HG03066 (cell line): Measurements from ENCODE around the gene TMEM258.

Experiments
- ATAC-seq: cut with Tn5 transposase; IDR thresholded peaks from one replicate; pipeline ENCODE4 v1.9.1; 2021; ENCODE audit warnings: low read depth; ENCODE audit not compliant: unreplicated experiment

TMEM258 gene

DNA sequence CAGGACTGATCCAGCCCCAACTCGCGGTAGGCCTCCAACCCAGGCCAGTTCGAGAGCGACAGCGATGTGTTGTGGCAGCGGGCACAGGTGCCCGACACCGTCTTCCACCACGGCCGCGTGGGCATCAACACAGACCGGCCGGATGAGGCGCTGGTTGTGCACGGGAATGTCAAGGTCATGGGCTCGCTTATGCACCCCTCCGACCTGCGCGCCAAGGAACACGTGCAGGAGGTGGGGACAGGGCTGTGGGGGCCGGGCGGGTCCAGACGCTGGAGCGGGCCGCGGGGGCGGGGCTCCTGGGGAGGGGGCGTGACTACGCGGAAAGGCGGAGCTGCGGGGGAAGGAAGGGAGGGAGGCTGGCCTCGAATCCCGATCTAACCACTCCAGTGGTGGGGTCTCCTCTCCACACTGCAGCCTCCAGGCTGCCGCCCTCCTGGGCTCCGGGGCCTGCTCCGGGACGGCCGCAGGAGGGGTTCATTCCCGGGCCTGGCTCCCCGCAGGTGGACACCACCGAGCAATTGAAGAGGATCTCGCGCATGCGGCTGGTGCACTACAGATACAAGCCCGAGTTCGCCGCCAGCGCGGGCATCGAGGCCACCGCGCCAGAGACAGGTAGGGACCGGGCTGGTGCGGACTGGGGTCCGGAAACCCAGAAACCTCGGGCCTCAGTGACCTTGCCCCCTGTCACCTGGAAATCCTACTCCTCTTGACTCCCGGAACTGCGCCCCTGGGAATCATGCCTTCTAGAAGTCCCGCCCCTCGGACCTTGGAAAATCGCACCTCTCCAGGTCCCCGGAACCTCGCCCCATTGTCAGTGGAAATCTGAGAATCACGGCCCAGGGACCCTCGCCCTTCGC is 14.9 kb downstream of the TMEM258 start:
- ATAC-seq = no peak

DNA sequence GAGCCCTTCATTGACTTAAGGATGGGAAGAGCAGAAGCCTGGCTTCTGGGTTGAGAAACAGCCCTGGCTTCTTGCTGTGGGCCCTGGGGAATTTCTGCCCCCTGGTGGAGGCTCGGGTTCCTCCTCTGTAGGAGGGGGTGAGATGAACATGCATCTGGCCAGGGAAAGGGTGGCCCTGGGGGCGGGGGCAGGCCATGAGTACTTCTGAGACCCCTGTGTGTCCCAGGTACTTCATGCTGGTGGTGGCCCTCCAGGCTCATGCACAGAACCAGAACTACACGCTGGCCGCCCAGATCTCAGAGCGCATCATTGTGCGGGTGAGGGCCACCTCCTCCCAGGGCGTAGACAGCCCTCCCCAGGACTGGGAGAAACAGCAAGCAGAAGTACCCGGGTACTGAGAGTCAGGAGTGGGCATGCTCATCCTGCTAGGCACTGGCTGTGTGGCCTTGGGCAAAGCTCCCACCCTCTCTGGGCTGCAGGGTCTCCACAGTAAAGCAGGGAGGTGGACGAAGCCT is 15.8 kb downstream of the TMEM258 start:
- no peak for ATAC-seq

DNA sequence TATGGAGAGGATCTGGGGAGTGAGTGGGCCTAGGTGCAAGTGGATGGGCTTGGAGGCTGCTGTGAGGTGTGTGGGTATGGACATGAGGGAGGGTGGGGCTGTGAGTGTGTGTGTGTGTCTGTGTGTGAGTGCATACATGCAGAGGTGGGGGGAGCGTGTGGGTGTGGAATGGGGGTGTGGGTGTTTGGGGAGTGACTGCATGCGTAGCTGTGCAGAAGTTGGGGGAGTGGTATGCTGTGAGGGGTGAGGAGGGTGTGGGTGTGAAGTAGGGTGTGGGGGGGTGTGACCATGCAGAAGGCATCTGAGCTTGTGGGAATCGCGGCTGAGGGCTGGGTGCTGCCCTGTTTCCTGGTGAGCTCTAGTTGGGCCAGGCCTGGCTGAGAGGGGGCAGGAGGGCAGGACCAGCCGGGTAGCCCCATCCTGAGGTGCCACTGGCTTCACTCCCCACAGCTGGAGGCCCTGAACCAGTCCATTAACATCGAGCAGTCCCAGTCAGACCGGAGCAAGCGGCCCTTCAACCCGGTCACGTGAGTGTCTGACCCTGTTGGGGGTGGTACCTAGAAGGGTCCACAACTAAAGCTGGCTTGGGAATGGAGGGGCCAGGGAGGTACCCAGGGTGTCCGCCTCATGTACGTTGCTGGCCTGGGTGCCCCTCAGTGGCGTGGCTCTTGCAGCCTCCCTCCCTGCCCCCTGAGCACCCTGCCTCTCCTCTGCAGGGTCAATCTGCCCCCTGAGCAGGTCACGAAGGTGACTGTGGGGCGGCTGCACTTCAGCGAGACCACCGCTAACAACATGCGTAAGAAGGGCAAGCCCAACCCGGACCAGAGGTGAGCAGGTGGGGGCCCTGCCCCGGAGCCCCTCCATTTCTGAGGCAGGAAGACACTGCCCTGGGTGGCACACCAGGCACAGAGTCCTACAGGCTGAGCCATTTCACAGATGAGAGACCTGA is 16.5 kb downstream of the TMEM258 start:
- no peak for ATAC-seq

DNA sequence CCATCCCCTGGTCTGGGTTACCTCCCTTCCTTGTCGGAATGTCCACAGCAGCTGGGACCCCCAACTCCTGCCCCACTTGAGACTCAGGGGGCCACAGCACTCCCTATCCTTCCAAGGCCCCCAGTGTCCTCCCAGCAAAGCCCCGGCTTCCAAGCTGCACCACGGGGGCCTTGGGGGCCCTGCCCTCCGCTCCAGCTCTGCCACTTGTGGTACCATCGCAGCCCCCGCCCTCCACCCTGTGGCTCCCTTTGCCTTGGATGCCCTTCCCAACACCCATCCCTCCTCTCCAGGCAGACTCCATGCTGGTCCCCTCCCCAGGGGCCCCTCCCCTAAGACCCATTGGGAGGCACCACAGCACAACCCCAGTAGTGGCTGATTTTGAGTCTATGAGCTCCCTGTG is 17.3 kb downstream of the TMEM258 start:
- ATAC-seq = no peak

DNA sequence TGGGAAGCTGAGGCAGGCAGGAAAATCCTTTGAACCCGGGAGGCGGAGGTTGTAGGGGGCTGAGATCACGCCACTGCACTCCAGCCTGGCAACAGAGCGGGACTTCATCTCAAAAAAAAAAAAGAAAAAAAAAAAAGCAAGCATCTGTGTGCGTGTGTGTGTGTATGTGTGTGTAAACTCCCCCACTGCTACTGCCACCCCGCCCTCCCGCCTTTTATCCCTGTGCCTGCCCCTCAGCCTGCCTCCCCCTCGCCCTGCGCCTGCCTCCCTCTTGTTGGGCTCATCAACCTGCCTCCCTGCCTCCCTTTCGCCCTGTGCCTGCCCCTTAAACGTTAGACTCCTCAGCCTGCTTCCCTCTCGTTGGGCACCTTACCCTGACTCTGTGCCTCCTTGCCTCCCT is 18.0 kb downstream of the TMEM258 start:
- no peak for ATAC-seq

GRCh38 chr11:61773809-61774208 is 18.6 kb downstream of the TMEM258 start:
- ATAC-seq = no peak

GRCh38 chr11:61773356-61773755 is 19.0 kb downstream of the TMEM258 start:
- no peak for ATAC-seq

- no peak for ATAC-seq
These were observed 20.4 kb downstream of the TMEM258 start for GRCh38 chr11:61771985-61772455.

DNA sequence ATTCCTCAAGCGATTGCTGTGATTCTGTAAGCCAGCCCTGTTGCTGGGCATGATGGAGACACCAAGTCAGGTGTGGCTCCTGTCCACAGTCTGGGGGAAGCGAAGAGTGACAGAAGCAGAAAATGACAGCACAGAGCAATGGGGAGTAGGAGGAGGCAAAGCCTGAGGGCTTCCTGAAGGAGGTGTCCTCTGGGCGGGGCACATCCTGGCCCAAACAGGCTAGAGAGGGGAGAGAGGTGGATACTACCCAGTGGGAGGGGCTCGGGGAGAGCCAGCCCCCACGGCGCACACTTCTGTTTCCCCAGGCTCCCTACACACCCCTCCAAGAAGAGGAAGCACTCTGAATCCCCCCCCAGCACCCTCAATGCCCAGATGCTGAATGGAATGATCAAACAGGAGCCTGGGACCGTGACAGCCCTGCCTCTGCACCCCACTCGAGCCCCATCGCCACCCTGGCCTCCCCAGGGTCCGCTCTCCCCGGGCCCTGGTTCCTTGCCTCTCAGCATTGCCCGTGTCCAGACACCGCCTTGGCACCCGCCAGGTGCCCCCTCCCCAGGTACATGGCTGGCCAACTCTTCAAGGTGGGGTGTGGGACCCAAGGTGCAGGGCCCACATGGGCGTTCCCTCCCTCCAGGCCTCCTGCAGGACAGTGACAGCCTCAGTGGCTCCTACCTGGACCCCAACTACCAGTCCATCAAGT is 21.1 kb downstream of the TMEM258 start:
- no peak for ATAC-seq

DNA sequence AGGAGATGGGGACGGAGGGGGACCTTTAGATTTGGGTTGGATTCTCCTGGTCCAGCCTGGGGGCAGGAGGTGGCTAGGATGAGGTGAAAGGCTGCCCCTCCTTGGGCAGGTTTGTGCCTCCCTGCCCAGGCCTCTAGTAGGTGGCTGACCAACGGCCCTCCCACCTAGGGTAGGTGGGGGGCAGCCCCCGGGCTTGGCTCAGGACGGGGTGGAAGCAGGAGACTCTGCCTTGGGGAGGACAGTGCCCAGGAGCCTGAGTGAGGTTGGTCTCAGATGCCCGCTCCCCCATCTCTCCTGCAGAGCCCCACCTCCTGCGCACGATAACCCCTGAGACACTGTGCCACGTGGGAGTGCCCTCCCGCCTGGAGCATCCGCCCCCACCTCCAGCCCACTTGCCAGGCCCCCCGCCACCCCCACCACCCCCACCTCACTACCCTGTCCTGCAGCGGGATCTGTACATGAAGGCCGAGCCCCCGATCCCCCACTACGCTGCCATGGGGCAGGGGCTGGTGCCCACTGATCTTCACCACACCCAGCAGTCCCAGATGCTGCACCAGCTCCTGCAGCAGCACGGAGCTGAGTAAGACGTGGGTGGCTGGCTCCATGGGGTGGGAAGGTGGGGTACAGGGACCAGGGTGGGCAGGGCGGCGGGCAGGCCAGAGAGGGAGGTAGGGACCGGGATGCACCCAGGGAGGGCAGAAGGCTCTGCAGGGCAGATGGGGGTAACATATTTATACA is 22.3 kb downstream of the TMEM258 start:
- ATAC-seq = no peak

GRCh38 chr11:61769169-61769920 is 23.1 kb downstream of the TMEM258 start:
- no peak for ATAC-seq

DNA sequence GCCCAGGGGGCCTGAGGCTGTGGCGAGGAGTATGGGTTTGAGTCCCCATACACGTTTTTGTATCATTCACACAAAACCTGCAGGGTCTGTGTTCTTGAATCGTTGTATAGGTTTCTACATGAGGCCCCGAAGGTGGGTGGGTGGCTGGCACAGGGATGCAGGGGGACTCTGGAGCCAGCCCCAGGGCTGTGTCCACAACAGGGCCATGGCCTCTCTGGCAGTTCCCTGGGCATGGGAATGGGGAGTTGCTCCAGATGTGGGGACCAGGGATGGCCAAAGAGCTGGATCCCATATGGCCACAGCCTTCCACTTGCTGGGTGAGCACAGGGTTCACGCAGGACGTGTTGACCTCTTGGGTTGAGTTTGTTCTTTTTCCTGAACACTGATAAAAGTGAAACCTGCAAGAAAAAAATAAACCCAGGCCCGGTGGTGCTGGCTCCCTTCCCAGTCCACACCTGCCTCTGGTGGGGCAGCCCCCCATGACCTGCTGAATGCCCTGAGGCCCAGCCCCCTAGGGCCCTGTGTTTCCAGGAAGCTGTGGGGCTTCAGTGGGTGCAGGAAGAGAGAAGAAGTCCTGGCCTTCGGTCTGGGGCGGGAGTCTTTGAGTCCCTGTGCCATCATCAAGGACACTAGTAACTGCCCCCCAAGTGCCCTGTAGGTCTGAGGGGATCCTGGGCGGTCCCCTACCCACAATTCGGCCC is 23.9 kb downstream of the TMEM258 start:
- ATAC-seq = no peak

DNA sequence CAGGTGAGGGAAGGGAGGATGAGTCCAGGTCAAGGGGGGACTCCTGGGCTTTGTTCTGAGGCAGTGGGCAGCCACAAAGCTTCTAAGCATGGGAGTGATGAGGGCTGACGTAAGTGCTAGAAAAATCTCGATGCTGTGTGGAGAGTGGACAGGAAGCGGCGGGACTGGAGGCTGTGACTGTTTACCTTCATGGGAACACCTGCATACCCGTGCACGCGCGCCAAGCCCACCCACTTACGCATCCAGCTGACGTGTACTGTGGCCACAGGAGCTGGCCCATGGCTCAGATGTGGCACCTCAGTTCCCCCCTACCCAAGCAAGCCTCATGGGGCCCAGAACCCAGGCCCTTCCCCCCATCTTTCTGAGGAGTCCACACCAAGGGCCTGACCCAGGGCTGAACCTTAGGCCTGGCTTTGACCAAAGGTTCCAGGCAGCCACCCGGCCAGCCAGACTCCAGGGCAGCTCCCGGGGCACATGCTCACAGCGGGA is 26.0 kb downstream of the TMEM258 start:
- ATAC-seq = no peak

DNA sequence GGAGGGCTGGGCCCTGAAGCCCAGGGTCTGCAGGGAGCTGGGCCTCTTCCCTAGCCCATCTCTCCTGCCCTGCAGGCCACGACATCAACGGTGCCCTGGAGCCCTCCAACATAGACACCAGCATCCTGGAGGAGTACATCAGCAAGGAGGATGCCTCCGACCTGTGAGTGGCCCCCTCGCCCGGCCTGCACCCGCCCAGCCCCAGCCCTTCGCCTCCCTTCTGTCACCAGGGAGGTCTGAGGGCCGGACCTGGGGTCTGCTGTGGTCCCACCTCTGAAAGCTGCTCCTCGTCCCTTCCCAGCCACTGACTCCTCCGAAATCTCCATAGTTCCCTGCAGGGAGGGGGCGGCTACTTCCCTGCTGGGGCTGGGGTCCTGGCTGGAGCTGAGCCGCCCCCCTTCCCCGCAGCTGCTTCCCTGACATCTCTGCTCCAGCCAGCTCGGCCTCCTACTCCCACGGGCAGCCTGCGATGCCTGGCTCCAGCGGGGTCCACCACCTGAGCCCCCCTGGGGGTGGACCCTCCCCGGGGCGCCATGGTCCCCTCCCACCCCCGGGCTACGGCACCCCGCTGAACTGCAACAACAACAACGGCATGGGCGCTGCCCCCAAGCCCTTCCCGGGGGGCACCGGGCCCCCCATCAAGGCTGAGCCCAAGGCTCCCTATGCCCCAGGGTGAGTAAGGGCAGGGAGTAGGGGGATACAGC is 26.7 kb downstream of the TMEM258 start:
- ATAC-seq = no peak

DNA sequence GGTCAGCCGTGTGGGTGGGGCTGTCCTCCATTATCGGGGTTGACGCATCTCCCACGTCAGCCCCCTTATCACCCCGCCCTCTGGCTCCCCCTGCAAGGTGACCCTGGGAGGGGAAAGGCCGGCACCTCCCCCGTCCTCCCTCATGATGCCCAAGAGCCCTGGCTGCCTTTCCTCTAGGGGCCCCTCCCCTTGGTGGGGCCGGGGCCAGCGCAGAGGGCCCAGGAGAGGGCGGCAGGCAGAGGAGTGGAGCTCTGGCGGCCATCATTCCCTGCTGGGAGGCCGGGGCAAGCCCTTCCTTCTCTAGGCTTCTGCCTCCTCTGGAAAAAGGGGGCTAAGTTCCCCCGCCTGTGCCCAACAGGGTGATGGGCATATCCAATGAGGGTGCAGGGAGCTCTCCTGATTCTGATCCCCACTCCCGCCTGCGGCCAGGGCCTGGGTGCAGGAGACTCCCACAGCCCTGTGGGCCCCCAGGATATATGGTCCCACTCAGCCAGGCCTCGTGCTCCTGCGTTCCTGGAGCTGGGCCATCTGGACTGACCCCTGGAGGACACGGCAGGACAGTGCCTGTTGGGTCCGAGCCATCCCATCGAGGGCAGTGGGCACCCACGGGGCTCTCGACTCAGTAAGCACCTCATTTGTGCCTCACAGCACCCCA is 27.7 kb downstream of the TMEM258 start:
- no peak for ATAC-seq

DNA sequence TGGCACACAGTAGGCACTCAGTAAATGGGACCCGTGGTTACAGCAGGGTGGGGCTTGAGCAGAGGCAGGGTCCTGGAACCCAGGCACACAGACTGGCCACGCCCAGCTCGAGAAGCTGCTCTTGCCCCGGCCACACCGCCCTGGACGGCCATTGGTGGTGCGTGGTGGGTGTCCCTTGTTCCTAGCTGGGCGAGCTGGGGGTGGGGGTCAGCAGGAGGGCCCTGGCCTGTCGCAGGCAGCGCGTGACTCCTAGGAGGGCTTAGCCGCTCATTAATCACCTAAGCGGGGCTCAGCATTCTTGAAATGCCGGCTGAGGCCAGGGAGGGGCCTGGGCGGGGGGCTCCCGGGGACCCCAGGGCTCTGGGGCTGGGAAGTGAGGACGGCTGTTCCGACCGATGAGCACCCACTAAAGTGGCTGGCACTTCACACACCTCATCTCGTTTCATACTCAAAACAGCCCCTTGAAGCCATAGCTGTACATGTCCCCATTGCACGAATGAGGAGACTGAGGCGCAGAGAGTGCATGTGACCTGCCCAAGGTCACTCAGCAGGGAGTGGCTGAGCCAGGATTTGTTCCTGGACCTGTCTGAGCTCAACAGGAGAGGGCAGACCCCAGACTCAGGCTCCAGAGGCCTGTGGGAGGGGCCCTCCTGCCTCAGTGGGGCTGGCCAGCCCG is 28.3 kb downstream of the TMEM258 start:
- no peak for ATAC-seq

DNA sequence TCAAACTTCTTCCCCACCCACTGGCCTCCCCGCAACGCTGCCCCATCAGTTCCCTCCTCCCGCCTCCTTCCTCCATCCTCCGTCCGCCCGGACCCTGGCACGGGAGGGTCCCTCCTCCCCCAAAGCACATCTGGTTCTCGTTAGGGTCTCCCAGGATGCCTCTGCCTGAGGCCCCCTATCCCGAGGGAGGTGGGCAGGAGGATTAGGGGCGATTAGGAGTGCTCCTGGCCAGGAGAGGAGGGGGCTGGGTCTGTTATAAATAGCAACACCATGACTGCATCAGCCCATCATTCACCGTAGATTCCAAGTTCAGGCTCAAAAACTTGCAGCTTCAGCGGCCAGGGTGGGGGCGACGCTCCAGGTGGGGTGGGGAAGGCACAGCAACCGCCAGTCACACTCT is 29.6 kb downstream of the TMEM258 start:
- ATAC-seq = no peak
